ENCODE results near the gene LRRIQ3.
"Not testable (repeated sequence)": the region's sequence is repeated elsewhere in the genome, so short reads cannot be mapped to it uniquely, and the experiment has no call there.

LRRIQ3 gene

DNA sequence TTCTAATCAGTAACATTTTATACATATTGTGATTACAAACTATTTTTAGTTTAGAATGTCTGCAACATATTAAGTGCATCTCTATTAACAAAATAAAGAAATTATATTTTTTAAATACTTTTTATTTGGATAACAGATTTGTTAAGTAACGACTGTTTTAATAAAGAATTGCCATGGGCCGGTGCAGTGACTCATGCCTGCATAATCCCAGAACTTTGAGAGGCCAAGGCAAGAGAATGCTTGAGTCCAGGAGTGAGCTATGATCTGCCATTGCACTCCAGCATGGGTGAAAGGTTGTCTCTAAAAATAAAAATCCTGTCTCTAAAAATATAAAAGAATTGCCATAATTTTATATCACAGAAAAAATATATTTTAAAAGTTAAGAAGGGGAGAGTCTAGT is 4.1 kb downstream of the LRRIQ3 start:
- TF ChIP-seq POLR2A (IDR thresholded peaks at IDR 0.05; ENCODE audit: low read depth, low read length): no peak
- FAIRE-seq: peak; percentile 70
- DNase-seq (ENCODE audit: insufficient read length, low spot score): peak; percentile 2

DNA sequence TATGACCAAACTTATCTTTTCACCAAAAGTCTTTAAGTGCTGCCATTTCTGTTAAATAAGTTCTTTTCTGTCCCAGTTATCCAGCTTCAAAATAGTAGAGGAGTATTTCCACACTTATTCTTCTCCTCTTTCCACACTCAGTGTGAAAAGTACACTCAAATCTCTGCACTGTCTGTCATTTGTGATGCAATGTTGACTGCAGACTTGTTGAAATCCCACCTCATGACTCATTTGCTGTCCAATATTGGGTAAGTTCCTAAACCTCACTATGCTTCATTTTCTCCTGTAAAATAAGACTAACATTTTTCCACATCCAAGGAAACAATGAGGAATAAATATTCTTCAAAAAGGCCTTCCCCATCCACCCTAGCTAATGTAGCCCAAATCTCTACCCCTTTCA is 17.5 kb downstream of the LRRIQ3 start:
- peak; percentile 48 for FAIRE-seq
- DNase-seq (ENCODE audit: insufficient read length, low spot score): no peak
- TF ChIP-seq POLR2A (IDR thresholded peaks at IDR 0.05; ENCODE audit: low read depth, low read length): no peak

DNA sequence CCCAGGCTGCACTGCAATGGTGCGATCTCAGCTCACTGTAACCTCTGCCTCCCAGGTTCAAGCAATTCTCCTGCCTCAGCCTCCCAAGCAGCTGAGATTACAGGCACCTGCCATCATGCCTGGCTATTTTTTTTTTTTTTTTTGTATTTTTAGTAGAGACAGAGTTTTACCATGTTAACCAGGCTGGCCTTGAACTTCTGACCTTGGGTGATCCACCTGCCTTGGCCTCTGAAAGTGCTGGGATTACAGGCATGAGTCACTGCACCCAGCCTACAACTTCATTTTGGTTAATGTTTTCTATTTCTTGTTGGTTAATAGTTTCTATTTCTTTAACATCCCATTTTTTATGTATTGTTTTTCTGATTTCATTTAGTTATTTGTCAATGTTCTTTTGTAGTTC is 23.6 kb downstream of the LRRIQ3 start:
- not testable (repeated sequence) for DNase-seq (ENCODE audit: insufficient read length, low spot score); FAIRE-seq

DNA sequence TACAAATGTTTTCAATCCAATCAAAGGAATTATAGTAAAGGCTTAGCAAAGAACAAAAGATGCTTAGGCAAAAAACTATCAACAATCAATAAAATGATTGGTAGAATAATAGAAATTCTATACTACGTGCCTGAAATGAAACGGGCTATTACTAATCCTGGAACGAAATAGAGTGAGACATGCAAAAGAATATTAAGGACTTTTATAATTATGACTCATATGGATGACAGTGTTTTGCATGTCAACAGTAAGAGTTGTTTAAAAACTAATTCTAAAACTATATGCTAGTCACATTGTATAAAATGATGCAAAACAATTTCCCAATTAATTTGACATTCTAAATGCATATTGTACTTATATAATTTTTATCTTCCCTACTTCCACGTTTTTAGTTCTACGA is 35.6 kb downstream of the LRRIQ3 start:
- no peak for FAIRE-seq
- TF ChIP-seq POLR2A (IDR thresholded peaks at IDR 0.05; ENCODE audit: low read depth, low read length): no peak
- DNase-seq (ENCODE audit: insufficient read length, low spot score): no peak

DNA sequence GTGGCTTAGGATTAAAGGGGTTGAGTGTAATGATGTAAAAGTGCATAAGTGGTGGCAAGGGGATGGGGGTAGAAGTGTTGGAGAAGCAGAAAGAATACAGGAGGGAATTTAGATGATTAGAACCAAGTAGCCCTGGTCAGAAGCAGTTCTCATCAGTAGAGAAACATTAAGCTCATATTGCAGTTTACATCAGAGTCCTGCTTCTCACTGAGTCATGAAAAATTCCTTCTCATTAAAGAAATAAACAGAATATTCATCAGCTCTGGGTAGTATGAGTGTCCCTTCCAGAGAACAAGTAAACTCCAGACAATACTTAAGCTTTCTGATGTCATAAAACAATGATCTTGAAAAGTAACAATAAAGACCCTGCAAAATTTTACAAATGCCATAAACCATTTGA is 36.5 kb downstream of the LRRIQ3 start:
- no peak for TF ChIP-seq POLR2A (IDR thresholded peaks at IDR 0.05; ENCODE audit: low read depth, low read length)
- no peak for FAIRE-seq
- no peak for DNase-seq (ENCODE audit: insufficient read length, low spot score)

DNA sequence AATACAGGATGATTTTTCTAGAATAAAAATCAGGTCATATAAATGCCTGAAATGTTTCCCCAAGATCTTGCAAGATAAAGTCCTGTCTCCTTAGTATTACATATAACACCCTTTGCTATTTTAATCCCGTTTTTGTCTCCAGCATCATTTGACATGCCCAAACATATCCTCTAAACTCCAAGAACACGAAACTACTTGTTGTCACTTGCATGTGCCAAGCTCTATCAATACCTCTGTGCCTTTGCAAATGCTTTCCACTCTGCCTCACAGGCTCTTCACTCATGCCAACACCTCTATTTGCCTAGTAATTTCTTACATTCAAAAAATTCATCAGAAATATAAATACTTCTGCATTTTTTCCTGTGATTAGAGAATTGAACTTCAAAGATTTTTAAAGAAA is 37.9 kb downstream of the LRRIQ3 start:
- no peak for FAIRE-seq
- TF ChIP-seq POLR2A (IDR thresholded peaks at IDR 0.05; ENCODE audit: low read depth, low read length): no peak
- DNase-seq (ENCODE audit: insufficient read length, low spot score): no peak

DNA sequence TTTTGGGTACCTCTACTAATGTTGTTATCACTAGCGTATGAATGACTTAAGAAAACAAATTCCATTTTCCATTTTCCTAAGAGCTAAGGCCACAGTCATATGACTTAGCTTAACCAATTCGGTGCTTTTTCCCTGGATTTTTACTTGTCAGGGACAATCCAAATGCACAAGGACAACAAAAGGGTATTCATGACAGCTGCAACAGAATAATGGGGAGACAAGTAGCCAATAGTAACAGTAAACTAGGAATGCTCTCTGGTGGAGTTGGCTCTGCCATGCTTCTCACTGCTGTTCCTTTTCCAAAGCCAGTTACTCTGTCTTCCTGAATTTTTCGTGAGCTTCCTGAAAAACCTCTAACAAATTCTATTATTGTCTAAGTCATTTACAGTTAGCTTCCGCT is 52.9 kb downstream of the LRRIQ3 start:
- no peak for FAIRE-seq

DNA sequence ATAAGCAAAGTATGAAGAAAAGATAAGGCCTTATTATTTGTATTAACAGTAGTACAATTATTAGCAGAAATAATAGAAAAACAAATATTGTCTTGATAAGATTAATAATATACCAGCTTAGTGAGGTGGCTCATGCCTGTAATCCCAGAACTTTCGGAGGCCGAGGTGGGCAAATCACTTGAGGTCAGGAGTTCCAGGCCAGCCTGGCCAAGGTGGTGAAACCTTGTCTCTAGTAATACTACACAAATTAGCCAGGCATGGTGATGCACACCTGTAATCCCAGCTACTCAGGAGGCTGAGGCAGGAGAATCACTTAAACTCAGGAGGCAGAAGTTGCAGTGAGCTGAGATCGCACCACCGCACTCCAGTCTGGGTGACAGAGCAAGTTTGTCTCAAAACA is 80.6 kb downstream of the LRRIQ3 start:
- not testable (repeated sequence) for FAIRE-seq; DNase-seq (ENCODE audit: insufficient read length, low spot score)

More for the DNA sequence above, 52.9 kb downstream of the LRRIQ3 start:
- TF ChIP-seq POLR2A (IDR thresholded peaks at IDR 0.05; ENCODE audit: low read depth, low read length): no peak
- no peak for DNase-seq (ENCODE audit: insufficient read length, low spot score)

DNA sequence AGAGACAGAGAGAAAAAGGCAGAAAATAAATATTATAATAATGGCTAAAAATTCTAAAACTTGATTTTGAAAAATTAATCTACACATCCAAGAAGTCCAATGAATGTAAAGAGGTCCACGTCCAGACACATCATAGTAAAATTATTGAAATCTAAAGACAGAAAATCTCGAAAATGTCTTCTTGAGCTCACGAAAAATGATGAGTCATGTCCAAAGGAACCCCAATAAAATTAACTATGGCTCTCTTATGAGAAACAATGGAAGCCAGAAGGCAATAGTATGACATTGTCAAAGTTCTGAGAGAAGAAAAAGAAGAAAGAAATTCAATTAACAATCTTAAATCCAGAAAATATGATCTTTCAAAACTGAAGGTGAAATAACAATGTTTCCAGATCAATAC is 84.6 kb downstream of the LRRIQ3 start:
- TF ChIP-seq POLR2A (IDR thresholded peaks at IDR 0.05; ENCODE audit: low read depth, low read length): no peak
- DNase-seq (ENCODE audit: insufficient read length, low spot score): no peak
- FAIRE-seq: no peak

DNA sequence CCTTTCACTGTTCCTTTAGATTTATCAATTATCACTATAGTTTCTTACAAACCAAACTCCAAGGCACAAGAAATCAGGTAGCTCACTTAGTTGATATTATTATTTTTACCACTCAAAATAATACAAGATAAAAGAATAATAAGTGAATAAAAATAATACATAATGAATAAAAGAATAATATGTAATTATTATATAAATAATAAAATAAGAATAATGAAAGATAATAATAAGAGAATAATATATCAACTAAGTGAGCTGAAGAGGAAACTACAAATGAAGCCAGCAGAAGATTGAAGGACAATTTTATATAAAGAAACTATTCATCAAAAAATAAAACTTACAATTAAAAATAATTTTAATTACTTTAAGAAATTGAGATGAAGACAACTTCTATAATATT is 90.6 kb downstream of the LRRIQ3 start:
- TF ChIP-seq POLR2A (IDR thresholded peaks at IDR 0.05; ENCODE audit: low read depth, low read length): no peak
- FAIRE-seq (no peak), DNase-seq (ENCODE audit: insufficient read length, low spot score) (no peak)

DNA sequence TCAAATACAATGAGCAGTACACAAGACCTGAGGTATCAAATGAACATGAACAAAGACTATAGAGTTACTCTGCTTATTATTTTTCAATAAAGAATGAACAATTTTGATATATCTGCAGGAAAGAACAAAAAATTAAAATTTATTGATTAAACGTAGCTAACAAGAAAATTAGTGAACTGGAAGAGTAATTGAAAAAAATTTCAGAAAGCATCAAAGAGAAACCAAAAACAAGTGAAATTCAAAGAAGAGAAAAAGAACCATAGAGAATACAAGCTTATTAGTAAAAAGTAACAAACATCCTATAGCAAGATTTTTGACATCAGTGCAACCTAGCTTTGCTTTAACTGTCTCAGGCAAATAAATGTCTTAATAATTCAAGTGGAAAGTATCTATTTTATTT is 106.6 kb downstream of the LRRIQ3 start:
- TF ChIP-seq POLR2A (IDR thresholded peaks at IDR 0.05; ENCODE audit: low read depth, low read length): no peak
- no peak for FAIRE-seq
- no peak for DNase-seq (ENCODE audit: insufficient read length, low spot score)

DNA sequence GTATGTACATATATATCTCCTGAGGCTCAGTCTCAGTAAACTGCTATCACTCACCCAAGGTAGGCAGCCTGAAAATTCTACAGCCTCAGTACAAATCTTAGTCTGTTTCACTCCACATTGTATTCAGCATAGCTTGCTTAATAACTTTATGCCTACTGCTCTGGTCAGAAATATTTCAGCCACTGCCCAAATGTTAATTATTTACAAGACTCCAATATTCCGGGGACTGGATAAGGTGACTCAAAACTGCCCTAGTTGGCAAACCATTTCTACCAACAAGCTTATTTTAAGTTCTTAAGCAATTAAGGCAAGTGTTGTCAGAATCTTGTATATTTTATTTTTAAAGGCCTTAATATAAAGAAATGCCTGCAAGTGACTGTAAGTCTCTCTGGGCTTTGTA is 114.8 kb downstream of the LRRIQ3 start:
- DNase-seq (ENCODE audit: insufficient read length, low spot score): no peak
- no peak for FAIRE-seq
- no peak for TF ChIP-seq POLR2A (IDR thresholded peaks at IDR 0.05; ENCODE audit: low read depth, low read length)

DNA sequence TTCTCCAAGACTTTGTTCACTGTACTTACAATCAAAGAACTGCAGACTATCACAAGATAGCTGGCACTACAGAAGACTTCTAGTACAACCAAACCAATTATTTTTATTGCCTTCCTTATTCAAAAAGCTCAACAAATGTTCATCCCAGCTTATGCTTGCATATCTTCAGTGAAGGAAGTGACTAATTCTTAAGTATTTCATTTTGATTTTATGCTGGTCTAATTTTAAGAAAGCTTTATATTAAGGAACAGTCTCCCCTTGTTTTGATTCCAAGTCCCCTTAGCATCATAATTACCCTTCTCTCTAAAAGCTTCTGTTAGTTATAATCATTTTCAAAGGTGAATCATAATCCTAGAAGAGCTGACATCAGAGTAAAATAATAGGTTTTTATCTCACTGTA is 132.9 kb downstream of the LRRIQ3 start:
- FAIRE-seq (no peak), DNase-seq (ENCODE audit: insufficient read length, low spot score) (no peak)
- TF ChIP-seq POLR2A (IDR thresholded peaks at IDR 0.05; ENCODE audit: low read depth, low read length): no peak

DNA sequence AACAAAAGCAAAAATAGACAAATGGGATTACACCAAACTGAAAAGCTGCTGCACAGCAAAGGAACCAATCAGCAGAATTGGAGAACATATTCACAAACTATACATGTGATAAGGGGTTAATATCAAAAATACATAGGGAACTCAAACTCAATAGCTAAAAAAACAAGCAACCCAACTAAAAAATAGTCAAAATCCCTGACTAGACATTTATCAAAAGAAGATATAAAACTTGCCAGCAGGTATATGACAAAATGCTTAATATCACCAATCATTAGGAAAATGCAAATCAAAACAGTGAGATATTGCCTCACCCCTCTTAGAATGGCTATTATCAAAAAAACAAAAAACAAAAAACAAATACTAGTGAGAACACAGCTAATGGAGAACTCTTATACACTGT is 140.3 kb downstream of the LRRIQ3 start:
- DNase-seq (ENCODE audit: insufficient read length, low spot score) (no peak), FAIRE-seq (no peak)
- no peak for TF ChIP-seq POLR2A (IDR thresholded peaks at IDR 0.05; ENCODE audit: low read depth, low read length)

DNA sequence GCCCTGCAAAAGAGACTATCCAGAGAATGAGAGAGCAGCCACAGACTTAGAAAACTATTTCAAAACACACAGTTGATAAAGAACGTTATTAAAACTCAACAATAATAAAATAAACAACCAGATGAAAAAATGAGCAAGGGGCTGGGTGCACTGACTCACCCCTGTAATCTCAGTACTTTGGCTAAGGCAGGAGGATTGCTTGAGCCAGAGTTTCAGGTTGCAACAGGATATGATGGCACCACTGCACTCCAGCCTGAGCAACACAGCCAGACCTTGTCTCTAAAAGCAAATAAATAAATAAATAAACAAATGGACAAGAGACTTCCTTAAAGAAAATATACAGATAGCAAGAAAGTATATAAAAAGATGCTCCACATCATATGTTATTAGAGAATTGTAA is 144.6 kb downstream of the LRRIQ3 start:
- no peak for DNase-seq (ENCODE audit: insufficient read length, low spot score)
- FAIRE-seq: no peak
- TF ChIP-seq POLR2A (IDR thresholded peaks at IDR 0.05; ENCODE audit: low read depth, low read length): no peak

DNA sequence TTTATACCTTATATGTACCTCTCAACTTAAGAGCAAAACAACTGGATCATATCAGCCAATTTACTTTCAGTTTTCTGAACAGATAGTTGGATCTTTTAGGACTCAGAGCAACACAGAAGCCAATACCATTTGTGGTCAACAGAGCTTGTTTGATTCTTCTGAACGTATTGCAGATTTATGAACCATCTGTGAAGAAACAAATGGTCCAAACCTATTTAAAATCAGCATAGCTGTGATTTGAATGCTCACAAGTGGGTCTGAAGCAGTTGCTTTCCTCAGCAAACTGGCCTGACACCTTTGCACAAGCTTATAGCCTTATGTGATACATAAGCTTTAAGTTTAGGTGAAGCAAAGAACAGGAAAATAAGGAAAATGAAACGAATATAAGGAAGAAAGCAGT is 147.6 kb downstream of the LRRIQ3 start:
- no peak for TF ChIP-seq POLR2A (IDR thresholded peaks at IDR 0.05; ENCODE audit: low read depth, low read length)
- no peak for FAIRE-seq
- DNase-seq (ENCODE audit: insufficient read length, low spot score): no peak
